A673 (cell line): ENCODE results near the gene CREB3L2.

Source experiments
- EZH2 ChIP-seq: fragments of 200-600 bp; sonication (generic); IDR thresholded peaks from 2 replicates; pipeline ENCODE4 v1.6.1; 2017; ENCODE audit warnings: borderline replicate concordance, low read depth, mild to moderate bottlenecking, mixed read lengths, antibody characterized with exemption, low read length; ENCODE audit not compliant: poor library complexity, severe bottlenecking
- TF ChIP-seq, protein P1 (sequence below): fragments of 300-800, 200-600 bp; sonication (generic); conservative IDR thresholded peaks from 2 replicates; pipeline ENCODE4 v1.5.1; 2017; ENCODE audit warnings: low read depth, mild to moderate bottlenecking, antibody characterized with exemption, low read length, moderate library complexity, mixed read lengths

DNA sequence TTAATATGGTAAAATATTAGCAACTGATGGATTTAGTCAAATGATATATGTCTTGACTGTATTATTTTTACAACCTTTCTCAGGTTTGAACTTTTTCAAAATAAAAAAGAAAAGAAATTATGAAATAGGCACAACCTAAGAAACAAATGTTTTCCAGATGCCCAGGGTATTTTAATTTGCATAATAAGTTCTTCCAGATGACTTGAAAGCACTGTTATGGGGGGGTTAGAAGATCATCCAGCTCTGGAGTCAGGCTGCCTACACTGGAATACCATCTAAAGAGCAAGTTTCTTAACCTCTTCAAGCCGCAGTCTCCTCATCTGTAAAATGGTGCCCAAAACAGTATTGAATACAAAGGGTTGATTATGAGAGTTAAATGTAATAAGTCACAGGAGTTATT lies 32.1 kb downstream of the CREB3L2 start:
- TF ChIP-seq, protein P1, sequence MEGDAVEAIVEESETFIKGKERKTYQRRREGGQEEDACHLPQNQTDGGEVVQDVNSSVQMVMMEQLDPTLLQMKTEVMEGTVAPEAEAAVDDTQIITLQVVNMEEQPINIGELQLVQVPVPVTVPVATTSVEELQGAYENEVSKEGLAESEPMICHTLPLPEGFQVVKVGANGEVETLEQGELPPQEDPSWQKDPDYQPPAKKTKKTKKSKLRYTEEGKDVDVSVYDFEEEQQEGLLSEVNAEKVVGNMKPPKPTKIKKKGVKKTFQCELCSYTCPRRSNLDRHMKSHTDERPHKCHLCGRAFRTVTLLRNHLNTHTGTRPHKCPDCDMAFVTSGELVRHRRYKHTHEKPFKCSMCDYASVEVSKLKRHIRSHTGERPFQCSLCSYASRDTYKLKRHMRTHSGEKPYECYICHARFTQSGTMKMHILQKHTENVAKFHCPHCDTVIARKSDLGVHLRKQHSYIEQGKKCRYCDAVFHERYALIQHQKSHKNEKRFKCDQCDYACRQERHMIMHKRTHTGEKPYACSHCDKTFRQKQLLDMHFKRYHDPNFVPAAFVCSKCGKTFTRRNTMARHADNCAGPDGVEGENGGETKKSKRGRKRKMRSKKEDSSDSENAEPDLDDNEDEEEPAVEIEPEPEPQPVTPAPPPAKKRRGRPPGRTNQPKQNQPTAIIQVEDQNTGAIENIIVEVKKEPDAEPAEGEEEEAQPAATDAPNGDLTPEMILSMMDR = no peak
- no peak for TF ChIP-seq EZH2
